ENCODE results near the gene DNM1. TPM values are rescaled to one million over a fixed set of nuclear protein-coding genes. Genes with fewer than 3 reads are reported as not detected.

The DNM1 gene
- total and polyA plus RNA-seq, 4 donors: 0.29 to 5.9 (median 1.1) TPM

DNA sequence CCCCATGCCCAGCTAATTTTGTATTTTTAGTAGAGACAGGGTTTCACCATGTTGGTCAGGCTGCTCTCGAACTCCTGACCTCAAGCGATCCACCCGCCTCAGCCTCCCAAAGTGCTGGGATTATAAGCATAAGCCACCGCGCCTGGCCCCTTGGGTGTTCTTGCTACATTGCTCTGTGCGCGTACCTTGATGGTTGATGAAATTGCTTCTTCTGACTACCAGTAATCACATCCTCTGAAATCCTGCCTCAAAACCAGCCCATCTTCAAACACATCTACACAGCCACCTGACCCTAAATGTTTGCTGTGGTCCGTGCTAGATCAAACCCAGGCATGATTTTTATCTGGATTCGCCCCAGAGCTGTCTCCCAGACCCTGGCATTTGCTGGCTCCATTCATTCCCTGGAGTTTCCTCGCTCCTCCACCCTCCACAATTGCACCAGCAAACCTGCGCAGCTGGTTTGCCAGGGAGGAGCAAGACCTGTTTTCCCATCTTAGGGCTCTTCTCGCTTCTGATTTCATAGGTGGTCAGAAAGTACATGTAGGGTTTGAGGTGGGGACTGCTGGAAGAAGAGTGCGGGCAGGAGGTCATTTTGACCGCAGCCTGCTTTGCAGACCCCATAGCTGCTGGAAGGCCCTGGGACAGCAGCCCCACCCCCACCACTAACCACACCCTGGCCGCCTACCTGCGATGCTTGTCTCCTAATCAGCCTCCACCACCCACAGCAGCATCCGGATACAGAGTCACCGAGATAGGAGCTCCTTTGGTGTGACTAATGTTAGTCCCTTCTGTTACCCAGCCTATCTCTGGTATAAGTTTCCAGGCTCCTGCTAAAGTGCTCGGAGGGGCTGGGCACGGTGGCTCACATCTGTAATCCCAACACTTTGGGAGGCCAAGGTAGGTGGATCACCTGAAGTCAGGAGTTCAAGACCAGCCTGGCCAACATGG is 95.6 kb downstream of the DNM1 start:
- no peak for TF ChIP-seq SP1 (IDR thresholded peaks at IDR 0.05)
- TF ChIP-seq, protein P1, sequence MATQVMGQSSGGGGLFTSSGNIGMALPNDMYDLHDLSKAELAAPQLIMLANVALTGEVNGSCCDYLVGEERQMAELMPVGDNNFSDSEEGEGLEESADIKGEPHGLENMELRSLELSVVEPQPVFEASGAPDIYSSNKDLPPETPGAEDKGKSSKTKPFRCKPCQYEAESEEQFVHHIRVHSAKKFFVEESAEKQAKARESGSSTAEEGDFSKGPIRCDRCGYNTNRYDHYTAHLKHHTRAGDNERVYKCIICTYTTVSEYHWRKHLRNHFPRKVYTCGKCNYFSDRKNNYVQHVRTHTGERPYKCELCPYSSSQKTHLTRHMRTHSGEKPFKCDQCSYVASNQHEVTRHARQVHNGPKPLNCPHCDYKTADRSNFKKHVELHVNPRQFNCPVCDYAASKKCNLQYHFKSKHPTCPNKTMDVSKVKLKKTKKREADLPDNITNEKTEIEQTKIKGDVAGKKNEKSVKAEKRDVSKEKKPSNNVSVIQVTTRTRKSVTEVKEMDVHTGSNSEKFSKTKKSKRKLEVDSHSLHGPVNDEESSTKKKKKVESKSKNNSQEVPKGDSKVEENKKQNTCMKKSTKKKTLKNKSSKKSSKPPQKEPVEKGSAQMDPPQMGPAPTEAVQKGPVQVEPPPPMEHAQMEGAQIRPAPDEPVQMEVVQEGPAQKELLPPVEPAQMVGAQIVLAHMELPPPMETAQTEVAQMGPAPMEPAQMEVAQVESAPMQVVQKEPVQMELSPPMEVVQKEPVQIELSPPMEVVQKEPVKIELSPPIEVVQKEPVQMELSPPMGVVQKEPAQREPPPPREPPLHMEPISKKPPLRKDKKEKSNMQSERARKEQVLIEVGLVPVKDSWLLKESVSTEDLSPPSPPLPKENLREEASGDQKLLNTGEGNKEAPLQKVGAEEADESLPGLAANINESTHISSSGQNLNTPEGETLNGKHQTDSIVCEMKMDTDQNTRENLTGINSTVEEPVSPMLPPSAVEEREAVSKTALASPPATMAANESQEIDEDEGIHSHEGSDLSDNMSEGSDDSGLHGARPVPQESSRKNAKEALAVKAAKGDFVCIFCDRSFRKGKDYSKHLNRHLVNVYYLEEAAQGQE (IDR thresholded peaks at IDR 0.05): no peak
- TF ChIP-seq FOXA2 (IDR thresholded peaks at IDR 0.05): no peak
- TF ChIP-seq GABPA (IDR thresholded peaks at IDR 0.05 in 1 of 2, conservative IDR thresholded peaks at IDR 0.05 in 1 of 2): no peak
- no peak for TF ChIP-seq JUND (IDR thresholded peaks at IDR 0.05)
- Histone ChIP-seq H3K4me3 (ENCODE audit: low read depth in 1 of 3, low read length in 3 of 3) (no peak overlapping the region), H3K36me3 (ENCODE audit: control insufficient read depth in 4 of 4, insufficient read depth in 3 of 4, low read depth in 1 of 4, low read length in 3 of 4) (no peaks in the 10 kb centered on the region), H3K27ac (ENCODE audit: low read depth in 1 of 2, low read length in 2 of 2) (no peak overlapping the region), H3K4me1 (ENCODE audit: control insufficient read depth in 4 of 4, insufficient read depth in 4 of 4, low read length in 3 of 4) (peaks cover 2 to 16% (median 13%) of the 10 kb centered on the region in 4 donors), H3K9ac (ENCODE audit: low read depth in 1 of 2, low read length in 2 of 2) (no peak overlapping the region), H3K9me3 (ENCODE audit: control insufficient read depth in 4 of 4, low read length in 3 of 4) (no peaks in the 10 kb centered on the region), H3K27me3 (ENCODE audit: control insufficient read depth in 4 of 4, insufficient read depth in 4 of 4, low read length in 3 of 4) (no peaks in the 10 kb centered on the region)
- no peak for DNase-seq (ENCODE audit: low spot score)
- 89% methylated on average over 20 of the region's 20 CpGs for WGBS

DNA sequence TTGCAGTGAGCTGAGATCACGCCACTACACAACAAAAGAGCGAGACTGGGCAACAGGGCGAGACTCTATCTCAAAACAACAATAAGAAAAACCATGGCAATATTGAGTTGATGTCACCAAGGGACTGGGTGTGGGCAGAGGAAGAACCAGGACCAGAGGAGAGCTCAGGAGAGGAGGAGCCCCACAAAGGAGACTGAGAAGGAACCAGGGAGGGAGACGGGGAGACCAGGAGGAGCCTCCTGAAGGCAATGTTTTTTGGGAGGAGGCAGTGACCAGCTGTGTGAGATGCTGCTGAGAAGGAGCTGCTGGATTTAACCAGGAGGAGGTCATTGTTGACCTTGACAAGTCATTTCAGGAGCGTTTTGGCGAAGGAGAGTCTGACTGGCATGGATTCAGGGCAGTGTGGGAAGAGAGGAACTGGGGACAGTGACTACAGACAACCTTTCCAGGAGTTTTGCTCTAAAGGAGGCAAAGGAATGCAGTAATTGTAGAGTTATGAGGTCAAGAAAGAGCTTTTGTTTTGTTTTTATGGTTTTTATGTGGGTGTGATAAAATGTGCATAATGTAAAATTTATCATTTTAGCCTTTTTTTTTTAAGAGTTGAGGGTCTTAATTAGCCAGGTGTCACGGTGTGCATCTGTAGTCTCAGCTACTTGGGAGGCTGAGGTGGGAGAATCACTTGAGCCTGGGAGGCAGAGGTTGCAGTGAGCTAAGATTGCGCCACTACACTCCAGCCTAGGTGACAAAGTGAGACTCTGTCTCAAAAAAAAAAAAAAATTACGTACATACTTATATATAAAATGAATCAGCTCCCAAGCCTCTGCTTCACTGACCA is 101.2 kb downstream of the DNM1 start:
- H3K27ac ChIP-seq (ENCODE audit: low read depth in 1 of 2, low read length in 2 of 2): no peak overlapping the region
- no peaks in the 10 kb centered on the region for H3K4me1 ChIP-seq (ENCODE audit: control insufficient read depth in 4 of 4, insufficient read depth in 4 of 4, low read length in 3 of 4)
- no peaks in the 10 kb centered on the region for H3K9me3 ChIP-seq (ENCODE audit: control insufficient read depth in 4 of 4, low read length in 3 of 4)
- no peak overlapping the region for H3K9ac ChIP-seq (ENCODE audit: low read depth in 1 of 2, low read length in 2 of 2)
- no peak overlapping the region for H3K4me3 ChIP-seq (ENCODE audit: low read depth in 1 of 3, low read length in 3 of 3)
- H3K36me3 ChIP-seq (ENCODE audit: control insufficient read depth in 4 of 4, insufficient read depth in 3 of 4, low read depth in 1 of 4, low read length in 3 of 4): peaks cover 3 to 6% (median 4%) of the 10 kb centered on the region in 4 donors
- TF ChIP-seq EGR1 (IDR thresholded peaks at IDR 0.05; ENCODE audit: low read depth in 2 of 2) (no peak), RXRA (IDR thresholded peaks at IDR 0.05) (no peak), HNF4G (IDR thresholded peaks at IDR 0.05) (no peak), HNF4A (conservative IDR thresholded peaks at IDR 0.05) (no peak), SP1 (IDR thresholded peaks at IDR 0.05) (no peak), JUND (IDR thresholded peaks at IDR 0.05) (no peak)
- TF ChIP-seq, protein P1 (IDR thresholded peaks at IDR 0.05): no peak
- TF ChIP-seq, protein P2, sequence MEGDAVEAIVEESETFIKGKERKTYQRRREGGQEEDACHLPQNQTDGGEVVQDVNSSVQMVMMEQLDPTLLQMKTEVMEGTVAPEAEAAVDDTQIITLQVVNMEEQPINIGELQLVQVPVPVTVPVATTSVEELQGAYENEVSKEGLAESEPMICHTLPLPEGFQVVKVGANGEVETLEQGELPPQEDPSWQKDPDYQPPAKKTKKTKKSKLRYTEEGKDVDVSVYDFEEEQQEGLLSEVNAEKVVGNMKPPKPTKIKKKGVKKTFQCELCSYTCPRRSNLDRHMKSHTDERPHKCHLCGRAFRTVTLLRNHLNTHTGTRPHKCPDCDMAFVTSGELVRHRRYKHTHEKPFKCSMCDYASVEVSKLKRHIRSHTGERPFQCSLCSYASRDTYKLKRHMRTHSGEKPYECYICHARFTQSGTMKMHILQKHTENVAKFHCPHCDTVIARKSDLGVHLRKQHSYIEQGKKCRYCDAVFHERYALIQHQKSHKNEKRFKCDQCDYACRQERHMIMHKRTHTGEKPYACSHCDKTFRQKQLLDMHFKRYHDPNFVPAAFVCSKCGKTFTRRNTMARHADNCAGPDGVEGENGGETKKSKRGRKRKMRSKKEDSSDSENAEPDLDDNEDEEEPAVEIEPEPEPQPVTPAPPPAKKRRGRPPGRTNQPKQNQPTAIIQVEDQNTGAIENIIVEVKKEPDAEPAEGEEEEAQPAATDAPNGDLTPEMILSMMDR (IDR thresholded peaks at IDR 0.05; ENCODE audit: low read depth, low read length, missing input control): no peak
- no peak for DNase-seq (ENCODE audit: low spot score)
- H3K27me3 ChIP-seq (ENCODE audit: control insufficient read depth in 4 of 4, insufficient read depth in 4 of 4, low read length in 3 of 4): no peaks in the 10 kb centered on the region
- 89% methylated on average over 9 of the region's 9 CpGs for WGBS

Data from liver (tissue), 9 donors.